ENCODE data around the gene DCAF7. TPM values are rescaled to one million over a fixed set of nuclear protein-coding genes. Genes with fewer than 3 reads are reported as not detected.

Gene DCAF7
- total and polyA plus RNA-seq, 2 of the 4 experiments (the other 2 are of a cell fraction) = 40.9 to 52.8 TPM

GRCh38 chr17:63633742-63634141, 83.5 kb downstream of the DCAF7 start:
- Histone ChIP-seq H3K9me1 (ENCODE audit: insufficient read depth, low read length) (0 out of 2 replicates have a peak, but pooled peaks cover 7% of the 10 kb centered on the region), H3K36me3 (ENCODE audit: control insufficient read depth, insufficient read depth, low read length) (peaks cover 14% of the 10 kb centered on the region), H2AK9ac (replicated peaks; ENCODE audit: low read depth, low read length, poor library complexity) (no peak overlapping the region), H2AK5ac (ENCODE audit: low read depth, low read length) (no peak overlapping the region), H4K8ac (ENCODE audit: low read depth in 2 of 2, low read length in 2 of 2) (no peak overlapping the region), H2BK20ac (ENCODE audit: low read depth, low read length) (no peak overlapping the region), H4K5ac (ENCODE audit: low read depth, low read length) (no peak overlapping the region), H2AFZ (replicated peaks; ENCODE audit: low read length, poor library complexity) (no peak overlapping the region), H3K27me3 (ENCODE audit: control insufficient read depth, insufficient read depth, low read length) (no peaks in the 10 kb centered on the region), H3K79me1 (ENCODE audit: low read depth in 1 of 2, low read length in 2 of 2) (peaks cover 26 to 40% of the 10 kb centered on the region in 2 experiments; a peak in 3 of 4 replicates), H2BK15ac (ENCODE audit: low read depth, low read length) (no peak overlapping the region), H3K9me3 (ENCODE audit: control insufficient read depth, insufficient read depth, low read length) (no peaks in the 10 kb centered on the region), H3K4ac (ENCODE audit: low read depth, low read length) (no peak overlapping the region), H3K27ac (ENCODE audit: insufficient read depth, low read length) (no peak overlapping the region), H3K9ac (ENCODE audit: low read depth, low read length) (no peak overlapping the region), H2BK5ac (ENCODE audit: low read depth, low read length, poor library complexity, severe bottlenecking) (no peak overlapping the region), H4K91ac (ENCODE audit: insufficient read depth, low read depth, low read length) (no peak overlapping the region), H3K4me2 (ENCODE audit: low read depth, low read length) (no peak overlapping the region), H3K4me1 (ENCODE audit: control insufficient read depth, insufficient read depth, low read length) (peaks cover 5% of the 10 kb centered on the region), H3K23ac (ENCODE audit: low read depth, low read length) (no peak overlapping the region), H2BK120ac (ENCODE audit: low read depth, low read length) (no peak overlapping the region), H3K4me3 (ENCODE audit: insufficient read depth, low read depth, low read length) (no peak overlapping the region), H3K56ac (ENCODE audit: extremely low read depth, insufficient read depth, low read length) (no peak overlapping the region), H3K18ac (ENCODE audit: low read depth, low read length) (no peak overlapping the region), H3K14ac (replicated peaks; ENCODE audit: low read depth, low read length) (no peak overlapping the region), H4K20me1 (ENCODE audit: insufficient read depth, low read length) (0 out of 2 replicates have a peak, but pooled peaks cover 4% of the 10 kb centered on the region)
- intact Hi-C loops (cut with micrococcal nuclease) = no loop called here
- ATAC-seq (ENCODE audit: low read depth) = no peak
- dilution Hi-C loops (cut with HindIII; ENCODE audit: low sequenced_read_pairs, unreplicated experiment) = no loop called here
- ChIA-PET POLR2A (ENCODE audit: unreplicated experiment) (no interaction called here), CTCF (interaction anchor here (0.6 kb wide), 1 partner anchor 646 kb away, joined by 4 read pairs; no protein-coding TSS in a partner anchor)
- no peak for TF ChIP-seq RCOR1 (IDR thresholded peaks at IDR 0.05; ENCODE audit: insufficient replicate concordance, low read length)
- no peak for TF ChIP-seq MAFK (IDR thresholded peaks at IDR 0.05; ENCODE audit: low read depth, low read length)
- no peak for TF ChIP-seq BHLHE40 (IDR thresholded peaks at IDR 0.05; ENCODE audit: low read depth, low read length)
- no peak for TF ChIP-seq NFE2L2 (IDR thresholded peaks at IDR 0.05; ENCODE audit: low read depth, low read length)
- TF ChIP-seq FOS (IDR thresholded peaks at IDR 0.05; ENCODE audit: low read depth, low read length) = no peak
- no peak for TF ChIP-seq MAZ (IDR thresholded peaks at IDR 0.05; ENCODE audit: borderline replicate concordance, low read depth, low read length)
- TF ChIP-seq, protein P1, sequence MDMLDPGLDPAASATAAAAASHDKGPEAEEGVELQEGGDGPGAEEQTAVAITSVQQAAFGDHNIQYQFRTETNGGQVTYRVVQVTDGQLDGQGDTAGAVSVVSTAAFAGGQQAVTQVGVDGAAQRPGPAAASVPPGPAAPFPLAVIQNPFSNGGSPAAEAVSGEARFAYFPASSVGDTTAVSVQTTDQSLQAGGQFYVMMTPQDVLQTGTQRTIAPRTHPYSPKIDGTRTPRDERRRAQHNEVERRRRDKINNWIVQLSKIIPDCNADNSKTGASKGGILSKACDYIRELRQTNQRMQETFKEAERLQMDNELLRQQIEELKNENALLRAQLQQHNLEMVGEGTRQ (IDR thresholded peaks at IDR 0.05; ENCODE audit: low read depth, low read length) = no peak
- no peak for TF ChIP-seq CHD1 (IDR thresholded peaks at IDR 0.05; ENCODE audit: low read depth, low read length)
- no TSS peak for BruUV-seq (replicated peaks)
- in situ Hi-C loops (cut with MboI; ENCODE audit: low sequenced_read_pairs) = no loop called here
- no peak for DNase-seq

Data from IMR-90 (cell line).